ACHN (cell line): ENCODE data around the gene GNA14.
"Not testable (repeated sequence)": the region's sequence is repeated elsewhere in the genome, so short reads cannot be mapped to it uniquely, and the experiment has no call there.

Experiments used
- DNase-seq: peaks from one replicate; pipeline ENCODE4 v3.0.0-alpha.2; 2015
- in situ Hi-C: cut with HindIII; loops from 2 replicates; pipeline ENCODE4 v1.10.0; 2017; ENCODE audit warnings: low sequenced_read_pairs, low pct_ligation_motif_present, low pct_unique_long_range_greater_than_20kb

GNA14 gene

DNA sequence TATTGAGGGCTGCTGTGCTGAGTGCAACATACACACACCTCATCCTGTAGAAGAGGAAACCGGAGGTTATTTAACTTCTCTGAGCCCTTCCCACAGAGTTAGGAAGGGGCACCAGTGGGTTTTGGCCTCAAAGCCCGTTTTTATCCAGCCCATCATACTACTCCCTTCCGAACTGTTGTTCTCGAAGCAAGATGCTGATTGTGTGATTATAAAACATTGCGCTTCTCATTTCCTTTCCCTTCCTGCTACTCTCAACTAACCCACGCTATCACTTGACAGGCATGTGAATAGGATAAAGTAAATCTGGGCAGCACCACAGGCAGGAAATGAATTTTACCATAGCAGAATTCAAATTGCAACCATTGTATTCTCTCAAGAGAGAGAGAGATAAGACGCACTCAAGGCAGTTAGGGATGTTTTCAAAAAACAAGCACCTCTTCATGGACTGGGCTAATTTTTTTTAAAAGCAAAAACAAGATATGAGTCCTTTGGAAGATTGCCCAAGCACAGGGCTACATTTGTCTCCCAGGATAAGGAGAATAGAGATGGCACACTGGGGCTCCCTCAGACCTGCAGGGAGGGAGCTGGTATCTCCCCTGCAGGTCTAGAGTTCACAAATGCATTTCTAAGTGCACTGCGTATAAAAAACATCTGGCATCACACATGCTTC lies 52.6 kb downstream of the GNA14 start:
- in situ Hi-C loops = no loop called here
- DNase-seq = no peak

DNA sequence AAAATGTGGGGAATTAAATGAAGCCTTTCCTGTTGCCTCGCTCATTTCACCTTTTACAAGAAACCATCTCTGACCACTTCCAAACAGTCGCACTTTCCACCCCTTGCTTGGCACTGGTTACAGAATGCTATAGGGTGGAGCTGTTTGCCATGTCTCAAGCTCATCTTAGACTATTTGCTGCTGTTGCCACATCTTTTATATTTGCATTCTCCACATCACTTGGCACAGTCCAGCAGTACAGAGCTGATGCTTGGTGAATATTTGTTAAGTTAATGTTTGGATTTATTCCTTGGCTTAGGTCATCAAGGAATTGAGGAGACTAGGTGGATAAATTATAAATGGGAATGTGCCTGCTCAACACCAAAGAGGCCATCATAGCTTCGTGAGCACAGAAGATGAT lies 53.2 kb downstream of the GNA14 start:
- no peak for DNase-seq
- in situ Hi-C loops = no loop called here

DNA sequence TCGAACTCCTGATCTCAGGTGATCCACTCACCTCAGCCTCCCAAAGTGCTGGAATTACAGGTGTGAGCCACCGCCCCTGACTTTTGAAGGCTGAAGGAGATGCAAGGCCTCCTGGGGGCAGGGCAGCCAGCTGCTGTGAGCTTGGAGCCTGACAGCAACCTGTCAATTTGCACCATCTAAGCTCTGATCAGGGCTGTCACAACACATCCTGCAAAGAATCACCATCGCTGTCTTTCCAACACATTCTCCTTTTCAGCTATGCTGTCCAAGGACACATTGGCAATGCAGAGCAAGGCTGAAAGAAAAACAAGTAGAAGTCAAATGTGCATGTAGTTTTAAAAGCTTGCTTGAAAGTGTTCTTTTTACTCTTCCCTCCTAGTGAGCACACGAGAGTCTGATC lies 54.6 kb downstream of the GNA14 start:
- no peak for DNase-seq
- in situ Hi-C loops = no loop called here

DNA sequence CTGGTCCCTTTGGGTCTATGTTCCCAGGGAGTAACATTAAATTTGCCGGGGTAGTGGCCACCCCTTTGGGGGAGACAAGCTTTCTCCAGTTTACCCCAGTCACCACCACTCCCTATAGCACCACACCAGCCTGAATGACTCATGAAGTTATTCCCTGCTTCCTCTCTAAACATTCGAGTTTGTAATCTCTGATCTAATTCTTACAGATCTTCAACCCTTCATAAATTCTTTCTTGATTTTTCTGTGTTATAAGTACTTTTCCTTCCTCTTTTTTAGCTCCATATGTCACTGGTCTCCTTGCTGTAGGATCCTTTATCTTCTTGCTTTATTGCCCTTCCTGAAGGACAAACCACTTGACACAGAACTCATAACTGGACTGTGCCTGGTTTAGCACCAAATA lies 55.6 kb downstream of the GNA14 start:
- in situ Hi-C loops = no loop called here

DNA sequence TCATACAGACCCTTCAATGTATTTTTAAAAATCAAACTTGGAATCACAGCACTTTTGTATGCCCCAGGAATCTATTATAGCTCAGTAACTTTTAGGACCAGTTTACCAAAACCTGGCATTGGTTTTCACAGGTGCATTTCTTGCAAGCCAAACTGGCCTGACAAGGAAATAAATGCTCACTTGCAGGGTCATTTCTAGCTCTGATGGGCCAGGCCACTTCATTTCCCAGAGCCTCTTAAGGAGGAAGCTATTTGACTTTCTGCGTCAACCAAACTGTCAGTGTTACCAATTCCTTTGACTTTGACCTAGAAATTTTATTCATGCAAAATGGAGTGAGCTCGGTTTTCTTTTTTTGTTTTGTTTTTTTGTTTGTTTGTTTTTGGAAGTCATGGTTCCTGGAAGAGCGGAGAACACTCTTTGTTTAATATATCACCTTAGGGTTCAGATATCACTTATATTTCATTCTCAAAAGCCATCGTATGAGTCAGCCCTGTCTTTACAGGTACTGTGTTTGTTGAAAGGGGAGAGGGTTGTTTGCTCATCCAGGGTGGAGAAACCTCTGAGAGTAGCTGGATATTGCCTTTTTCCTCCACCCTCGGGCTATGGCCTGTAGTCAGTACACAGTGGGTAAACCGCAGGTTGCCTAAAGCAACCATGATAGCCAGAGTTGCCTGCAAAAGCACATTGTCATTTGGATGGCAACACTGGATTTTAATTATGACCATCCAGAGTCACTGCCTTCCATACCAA lies 58.9 kb downstream of the GNA14 start:
- in situ Hi-C loops = no loop called here
- no peak for DNase-seq

More for the DNA sequence above, 55.6 kb downstream of the GNA14 start:
- no peak for DNase-seq

DNA sequence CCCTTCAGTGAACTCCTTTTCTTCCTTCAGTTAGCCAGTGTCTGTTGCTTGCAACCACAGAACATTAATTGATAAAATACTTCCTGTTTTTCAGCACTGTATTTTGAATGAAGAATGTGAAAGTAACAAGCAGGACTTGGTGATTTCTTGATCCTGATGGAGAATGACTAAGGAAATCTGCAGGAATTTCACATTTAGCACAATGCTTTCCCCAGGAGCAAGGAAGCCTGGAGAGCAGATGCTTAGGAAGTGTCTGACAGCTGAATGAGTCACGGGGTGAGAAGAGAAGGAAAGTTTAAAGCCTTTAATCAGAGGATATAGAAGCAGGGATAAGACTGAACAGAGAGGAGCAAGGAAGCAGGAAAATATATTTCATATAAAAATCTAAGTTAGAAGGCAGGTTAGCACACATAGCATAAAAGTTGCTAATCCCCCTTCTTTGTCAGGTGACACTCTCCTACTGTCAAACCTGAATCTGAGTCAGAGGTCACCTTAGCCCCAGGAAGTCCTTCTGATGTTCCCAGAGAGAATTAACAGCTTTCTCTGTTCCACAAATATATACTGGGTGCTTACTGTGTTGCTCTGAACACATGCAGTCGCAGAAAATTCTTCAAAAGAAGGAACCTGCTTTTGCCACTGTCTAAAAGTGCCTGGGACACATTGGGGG lies 59.7 kb downstream of the GNA14 start:
- in situ Hi-C loops = no loop called here
- DNase-seq = peak; percentile 37

DNA sequence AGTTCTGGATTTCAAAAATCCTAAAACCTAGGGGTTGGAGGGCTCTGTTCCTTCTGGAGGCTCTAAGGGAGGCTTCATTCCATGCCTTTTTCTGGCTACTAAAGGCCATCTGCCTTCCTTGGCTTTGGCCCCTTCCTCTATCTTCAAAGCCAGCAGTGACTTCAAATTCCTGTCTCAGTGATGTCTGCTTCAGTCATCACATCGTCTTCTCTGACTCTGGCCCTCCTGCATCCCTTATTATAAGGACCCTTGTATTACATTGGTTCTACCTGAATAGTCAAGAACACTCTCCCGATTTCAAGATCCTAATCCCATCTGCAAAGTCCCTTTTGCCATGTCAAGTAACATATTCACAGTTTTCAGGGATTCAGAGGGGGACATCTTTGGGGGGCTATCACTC lies 60.3 kb downstream of the GNA14 start:
- in situ Hi-C loops = no loop called here
- DNase-seq = no peak

DNA sequence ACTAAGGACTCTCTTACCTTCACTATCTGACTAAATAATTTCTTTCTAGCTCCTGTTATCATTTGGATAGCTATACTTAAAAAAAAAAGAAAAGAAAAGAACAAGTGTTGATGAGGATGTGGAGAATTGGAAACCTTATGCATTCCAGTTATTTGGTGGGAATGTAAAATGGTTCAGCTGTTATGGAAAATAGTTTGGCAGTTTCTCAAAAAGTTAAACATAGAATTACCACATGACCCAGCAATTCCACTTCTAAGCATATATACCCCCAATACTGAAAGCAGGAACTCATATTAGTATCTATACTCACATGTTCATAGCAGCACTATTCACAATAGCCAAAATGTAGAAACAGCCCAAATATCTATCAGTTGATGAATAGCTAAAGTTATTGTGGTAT lies 61.1 kb downstream of the GNA14 start:
- in situ Hi-C loops = no loop called here
- no peak for DNase-seq

DNA sequence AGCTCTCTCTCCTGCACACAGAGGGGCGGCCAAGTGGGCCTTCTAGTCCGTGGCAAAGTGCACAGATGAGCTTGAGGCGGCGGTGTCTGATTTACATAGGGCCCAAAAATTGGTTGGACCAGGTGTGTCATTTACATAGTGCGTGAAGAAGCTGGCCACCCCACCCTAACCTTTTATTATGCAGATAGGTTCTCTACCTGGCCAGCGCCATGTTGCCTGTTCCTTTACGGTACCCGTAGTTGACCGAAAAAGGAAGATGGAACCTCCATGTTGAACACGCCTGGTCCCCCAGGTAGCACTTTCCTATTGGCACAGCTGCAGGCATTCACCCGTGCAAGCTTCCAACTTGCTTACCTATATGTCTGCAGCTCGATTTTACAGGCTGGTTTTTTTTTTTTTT lies 61.5 kb downstream of the GNA14 start:
- in situ Hi-C loops = no loop called here

DNA sequence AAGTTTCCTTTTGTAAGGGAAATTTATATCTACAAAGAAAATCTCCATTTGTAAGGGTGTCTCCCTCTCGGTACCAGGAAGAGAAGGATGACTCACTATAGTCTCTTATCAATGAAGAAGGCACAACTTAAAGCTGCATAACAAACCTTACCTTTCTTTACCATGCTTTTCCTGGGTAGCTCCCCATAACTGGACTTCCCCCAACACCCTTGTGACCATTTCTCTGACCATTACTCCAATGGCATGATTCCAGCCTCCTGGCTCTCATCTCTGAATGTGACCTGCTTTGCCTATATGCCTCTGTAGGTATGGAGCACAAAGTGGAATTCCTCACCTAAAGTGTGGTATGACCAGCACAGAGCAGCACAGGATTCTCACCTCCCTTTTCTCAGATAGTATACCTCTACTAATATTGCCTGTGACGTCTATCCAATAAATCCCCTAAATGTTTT lies 62.8 kb downstream of the GNA14 start:
- in situ Hi-C loops = no loop called here
- no peak for DNase-seq

More for the DNA sequence above, 61.5 kb downstream of the GNA14 start:
- no peak for DNase-seq

DNA sequence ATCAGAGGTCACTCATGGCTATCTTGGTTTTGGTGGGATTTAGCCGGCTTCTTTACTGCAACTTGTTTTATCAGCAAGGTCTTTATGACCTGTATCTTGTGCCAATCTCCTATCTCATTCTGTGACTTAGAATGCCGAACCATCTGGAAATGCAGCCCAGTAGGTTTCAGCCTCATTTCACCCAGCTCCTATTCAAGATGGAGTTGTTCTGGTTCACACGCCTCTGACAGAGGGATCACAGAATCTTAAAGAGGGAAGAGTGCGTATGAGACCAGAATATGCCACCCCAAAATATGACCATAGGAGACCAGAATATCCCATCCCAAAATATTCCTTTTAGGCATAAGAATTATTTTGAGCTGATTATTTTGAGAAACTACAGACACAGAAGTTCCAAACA lies 63.2 kb downstream of the GNA14 start:
- in situ Hi-C loops, DNase-seq: not testable (repeated sequence)

DNA sequence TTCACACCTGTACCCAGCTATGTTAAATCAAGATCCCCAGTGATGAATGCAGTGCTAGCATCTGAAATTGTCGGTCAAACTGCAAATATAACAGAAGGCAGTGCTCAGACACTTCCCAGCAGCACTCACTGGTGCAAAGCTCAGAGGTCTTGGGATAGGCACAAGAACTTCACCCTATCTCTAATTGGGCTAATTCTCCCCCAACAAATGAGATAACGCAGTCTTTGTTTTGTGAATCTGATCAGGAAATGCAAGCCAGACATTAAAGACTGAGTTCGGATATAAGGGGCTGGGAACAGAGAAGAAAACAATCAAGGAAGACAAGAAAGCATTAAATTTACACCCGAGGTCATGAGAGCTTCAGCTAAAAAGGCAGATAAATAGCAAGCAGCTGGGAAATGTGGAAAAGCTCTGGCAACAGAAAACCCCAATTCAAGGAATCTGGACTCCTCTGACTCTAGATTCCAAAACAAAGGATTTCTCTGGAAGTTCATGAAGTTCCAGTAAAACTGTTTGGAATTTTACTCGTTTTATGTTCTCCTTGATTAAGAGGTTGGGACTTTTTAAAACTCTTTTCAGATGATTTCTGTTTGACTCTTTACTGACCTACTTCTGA lies 65.1 kb downstream of the GNA14 start:
- in situ Hi-C loops = no loop called here

DNA sequence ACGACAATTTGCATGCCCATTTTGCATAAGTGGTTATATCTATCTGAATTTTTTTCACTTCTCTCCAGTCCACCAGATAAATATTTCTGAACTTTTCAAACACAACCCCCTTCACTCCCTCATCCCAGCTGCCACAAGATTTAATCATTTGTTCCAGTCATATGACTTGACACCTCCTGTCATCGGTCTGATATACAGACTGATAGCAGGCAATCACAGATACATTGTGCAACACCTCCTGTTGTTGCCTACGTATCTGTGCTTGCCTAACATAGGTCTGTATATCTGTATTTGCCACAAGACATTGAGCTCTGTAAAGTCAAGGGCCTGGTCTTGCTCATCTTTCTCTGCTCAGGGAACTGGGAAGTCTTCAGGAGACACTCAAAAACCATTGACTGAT lies 65.6 kb downstream of the GNA14 start:
- in situ Hi-C loops = no loop called here
- no peak for DNase-seq

More for the DNA sequence above, 65.1 kb downstream of the GNA14 start:
- DNase-seq = no peak

DNA sequence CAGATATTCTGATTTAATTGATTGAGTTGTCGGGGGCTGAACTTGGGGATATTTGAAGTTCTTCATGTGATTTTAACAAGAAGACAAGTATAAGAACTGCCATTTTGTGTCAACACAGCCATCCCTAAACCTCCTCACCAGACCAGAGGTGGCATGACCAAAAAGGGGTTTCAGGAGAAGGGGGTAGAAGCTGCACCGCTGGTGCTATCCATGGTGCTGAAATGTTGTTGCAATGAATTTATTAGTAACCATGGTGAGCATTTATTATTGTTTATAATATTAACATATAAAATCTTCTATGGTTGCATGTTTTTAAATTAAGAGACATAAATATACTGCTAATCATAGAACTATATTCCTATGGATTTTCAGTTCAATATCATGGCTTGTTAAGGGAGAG lies 72.3 kb downstream of the GNA14 start:
- peak; percentile 42 for DNase-seq
- in situ Hi-C loops = no loop called here

DNA sequence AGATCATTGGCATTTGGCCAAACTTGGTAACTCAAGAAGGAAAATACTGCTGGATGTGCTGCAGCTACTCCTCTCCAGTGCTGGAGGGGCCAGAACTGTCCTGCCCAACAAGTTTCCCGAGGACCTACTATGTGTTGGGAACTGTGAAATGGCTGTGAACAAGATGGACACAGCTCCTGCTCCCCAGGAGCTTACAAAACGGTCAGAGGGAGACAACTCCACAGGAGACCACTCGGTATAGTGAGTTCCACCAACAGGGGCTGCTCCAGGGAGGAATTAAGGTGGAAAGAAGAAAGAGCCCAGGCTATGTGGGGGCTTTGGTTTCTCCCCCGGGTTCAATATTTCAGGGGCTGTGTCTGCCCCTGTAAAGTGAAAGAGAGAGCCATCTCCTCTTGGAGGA lies 78.8 kb downstream of the GNA14 start:
- DNase-seq = no peak
- in situ Hi-C loops = no loop called here

DNA sequence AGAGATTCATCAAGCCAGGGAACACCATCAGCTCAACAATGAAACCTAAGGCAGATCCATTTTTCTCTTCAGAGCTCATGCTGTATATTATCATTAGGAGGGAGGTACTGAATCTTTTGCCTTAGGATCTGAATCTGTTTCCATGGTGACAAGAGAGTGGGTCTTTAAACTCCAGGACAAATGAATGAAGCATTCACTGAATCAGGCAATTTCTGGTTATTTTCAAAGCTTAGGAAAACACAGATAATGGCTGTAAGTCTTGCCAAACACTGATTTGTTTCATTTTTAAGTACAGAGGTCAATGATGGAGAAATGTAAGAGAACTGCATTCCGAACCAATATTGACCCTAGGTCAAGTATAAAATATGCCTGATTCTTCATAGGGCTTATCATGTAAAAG lies 84.9 kb downstream of the GNA14 start:
- DNase-seq = no peak
- in situ Hi-C loops = no loop called here

DNA sequence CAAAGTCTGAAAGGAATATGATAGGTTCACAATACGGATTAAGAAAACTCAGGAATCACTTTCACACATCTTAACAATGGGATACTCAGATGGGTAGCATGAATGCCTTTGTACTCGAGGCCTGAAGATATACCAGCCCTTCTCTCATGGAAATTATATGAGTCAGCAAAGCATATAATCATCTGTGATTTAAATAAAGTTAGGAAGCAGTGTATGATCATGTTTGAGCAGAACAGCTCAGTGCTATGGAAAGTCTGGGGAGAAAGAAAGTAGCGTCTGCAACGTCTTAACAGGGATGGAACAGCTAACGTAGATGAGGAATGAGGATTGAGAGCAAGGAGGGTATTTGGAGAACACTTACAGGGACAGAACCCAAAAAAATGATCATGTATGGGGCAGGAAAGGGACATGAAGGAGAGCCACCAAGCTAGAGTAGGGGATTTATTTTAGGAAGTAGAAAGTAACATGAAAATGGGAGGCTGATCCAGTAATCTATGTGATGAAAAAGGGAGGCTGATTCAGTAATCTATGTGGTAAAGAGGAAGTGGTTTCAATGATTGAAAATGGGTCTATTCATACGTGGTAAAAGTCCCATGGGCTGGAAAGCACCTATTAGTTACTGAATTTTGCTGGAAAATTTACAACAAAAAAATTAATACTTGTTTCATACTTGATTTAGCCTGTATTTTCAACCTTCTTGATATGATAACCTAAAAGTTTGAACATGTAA lies 85.9 kb downstream of the GNA14 start:
- in situ Hi-C loops = no loop called here
- no peak for DNase-seq

DNA sequence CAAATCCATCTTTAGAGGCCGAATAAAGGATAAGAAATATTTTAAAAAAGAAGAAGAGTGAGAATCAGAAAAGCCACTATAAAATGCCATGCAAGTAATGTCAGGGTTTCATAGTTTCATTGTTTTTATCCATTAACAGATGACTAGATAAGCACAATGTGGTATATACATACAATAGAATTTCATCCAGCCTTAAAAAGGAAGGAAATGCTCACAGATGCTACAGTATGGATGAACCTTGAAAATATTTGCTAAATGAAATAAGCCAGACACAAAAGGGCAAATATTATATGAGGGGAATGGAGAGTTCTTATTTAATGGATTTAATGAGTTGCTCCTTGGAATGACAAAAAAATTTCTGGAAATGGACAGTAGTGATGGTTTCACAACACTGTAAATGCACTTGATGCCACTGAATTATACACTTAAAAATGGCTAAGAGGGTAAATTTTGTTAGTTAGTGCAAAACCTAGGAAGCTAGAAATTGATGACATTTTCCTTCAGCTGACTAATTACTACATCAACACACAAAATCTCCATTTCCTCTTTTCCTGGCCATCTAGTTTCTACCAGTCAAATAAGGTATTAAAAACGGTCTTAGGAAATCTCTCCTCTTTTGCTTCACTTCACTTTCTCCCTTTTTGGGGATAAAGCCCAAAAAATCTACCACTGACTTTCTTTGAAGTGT lies 86.6 kb downstream of the GNA14 start:
- in situ Hi-C loops = no loop called here
- DNase-seq = no peak
